ENCODE results near the gene GARIN5A. TPM values are rescaled to one million over a fixed set of nuclear protein-coding genes. Genes with fewer than 3 reads are reported as not detected.

GARIN5A gene
- total and polyA plus RNA-seq, 12 donors: 0.54 to 26.3 (median 2.0) TPM; not detected in 1

DNA sequence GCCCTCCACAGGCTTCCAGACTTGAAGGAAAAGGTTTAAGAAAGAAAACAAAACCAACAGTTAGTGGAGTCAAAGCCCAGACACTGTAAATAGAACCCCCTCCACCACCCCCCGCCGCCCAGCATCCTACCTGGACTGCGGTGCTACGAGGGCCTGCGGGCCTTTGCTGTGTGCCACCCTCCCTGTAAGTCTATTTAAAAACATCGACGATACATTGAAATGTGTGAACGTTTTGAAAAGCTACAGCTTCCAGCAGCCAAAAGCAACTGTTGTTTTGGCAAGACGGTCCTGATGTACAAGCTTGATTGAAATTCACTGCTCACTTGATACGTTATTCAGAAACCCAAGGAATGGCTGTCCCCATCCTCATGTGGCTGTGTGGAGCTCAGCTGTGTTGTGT is 6.3 kb upstream of the GARIN5A start:
- Histone ChIP-seq H3K27me3 (peaks cover 12% of the 10 kb centered on the region), H3K27ac (no peak overlapping the region), H3K4me1 (replicated peaks in 1 of 2) (peaks cover 0 to 1% of the 10 kb centered on the region in 2 donors), H3K4me3 (no peak overlapping the region), H3K9me3 (replicated peaks in 1 of 3) (no peaks in the 10 kb centered on the region), H3K36me3 (replicated peaks in 1 of 2) (peaks cover 0 to 50% of the 10 kb centered on the region in 2 donors)
- 87 to 90% (median 88%) methylated on average over 10 of the region's 10 CpGs for WGBS, 4 donors
- intact Hi-C loops (cut with DNase I): no loop called here
- no peak for TF ChIP-seq POLR2A (IDR thresholded peaks at IDR 0.05)
- TF ChIP-seq, protein P1, sequence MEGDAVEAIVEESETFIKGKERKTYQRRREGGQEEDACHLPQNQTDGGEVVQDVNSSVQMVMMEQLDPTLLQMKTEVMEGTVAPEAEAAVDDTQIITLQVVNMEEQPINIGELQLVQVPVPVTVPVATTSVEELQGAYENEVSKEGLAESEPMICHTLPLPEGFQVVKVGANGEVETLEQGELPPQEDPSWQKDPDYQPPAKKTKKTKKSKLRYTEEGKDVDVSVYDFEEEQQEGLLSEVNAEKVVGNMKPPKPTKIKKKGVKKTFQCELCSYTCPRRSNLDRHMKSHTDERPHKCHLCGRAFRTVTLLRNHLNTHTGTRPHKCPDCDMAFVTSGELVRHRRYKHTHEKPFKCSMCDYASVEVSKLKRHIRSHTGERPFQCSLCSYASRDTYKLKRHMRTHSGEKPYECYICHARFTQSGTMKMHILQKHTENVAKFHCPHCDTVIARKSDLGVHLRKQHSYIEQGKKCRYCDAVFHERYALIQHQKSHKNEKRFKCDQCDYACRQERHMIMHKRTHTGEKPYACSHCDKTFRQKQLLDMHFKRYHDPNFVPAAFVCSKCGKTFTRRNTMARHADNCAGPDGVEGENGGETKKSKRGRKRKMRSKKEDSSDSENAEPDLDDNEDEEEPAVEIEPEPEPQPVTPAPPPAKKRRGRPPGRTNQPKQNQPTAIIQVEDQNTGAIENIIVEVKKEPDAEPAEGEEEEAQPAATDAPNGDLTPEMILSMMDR (IDR thresholded peaks at IDR 0.05): no peak
- DNase-seq: no peak

DNA sequence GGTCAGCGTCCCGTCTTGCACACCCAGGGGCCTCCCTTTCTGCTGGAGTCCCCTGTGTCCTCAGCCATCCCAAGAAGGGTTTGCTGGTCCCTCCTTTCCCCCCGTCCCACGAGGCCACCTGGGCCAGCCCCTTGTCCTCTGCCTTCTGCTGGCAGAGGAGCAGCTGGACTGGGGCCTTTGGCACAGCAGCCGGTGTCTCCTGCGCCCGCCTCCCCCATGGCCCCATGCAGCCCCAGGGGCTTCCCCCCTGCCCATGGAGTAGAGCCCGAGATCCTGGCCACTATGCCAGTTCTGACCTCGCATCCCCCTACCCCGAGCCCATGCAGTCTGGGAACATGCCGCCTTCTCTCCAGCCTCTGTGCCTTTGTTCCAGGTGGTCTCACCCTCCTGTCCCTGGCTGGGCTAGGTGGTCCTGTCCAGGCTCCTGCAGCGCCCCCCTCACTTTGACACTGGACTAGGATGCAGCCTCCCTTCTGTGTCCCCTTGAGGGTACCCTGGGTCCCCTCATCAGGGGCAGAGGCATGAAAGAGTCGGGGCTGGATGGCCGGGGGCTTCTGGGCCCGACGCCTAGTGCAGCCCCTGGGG is 5.7 kb upstream of the GARIN5A start:
- intact Hi-C loops (cut with DNase I): no loop called here
- no peak overlapping the region for H3K4me3 ChIP-seq
- no peak for DNase-seq
- 85 to 96% (median 88%) methylated on average over 5 to 16 of the region's 16 CpGs for WGBS, 4 donors
- no peak for TF ChIP-seq POLR2A (IDR thresholded peaks at IDR 0.05)
- TF ChIP-seq, protein P1 (IDR thresholded peaks at IDR 0.05): no peak
- H3K9me3 ChIP-seq (replicated peaks in 1 of 3): no peaks in the 10 kb centered on the region
- H3K27ac ChIP-seq: no peak overlapping the region
- peaks cover 7% of the 10 kb centered on the region for H3K27me3 ChIP-seq
- H3K4me1 ChIP-seq (replicated peaks in 1 of 2): peaks cover 4 to 7% of the 10 kb centered on the region in 2 donors
- H3K36me3 ChIP-seq (replicated peaks in 1 of 2): peaks cover 0 to 50% of the 10 kb centered on the region in 2 donors

DNA sequence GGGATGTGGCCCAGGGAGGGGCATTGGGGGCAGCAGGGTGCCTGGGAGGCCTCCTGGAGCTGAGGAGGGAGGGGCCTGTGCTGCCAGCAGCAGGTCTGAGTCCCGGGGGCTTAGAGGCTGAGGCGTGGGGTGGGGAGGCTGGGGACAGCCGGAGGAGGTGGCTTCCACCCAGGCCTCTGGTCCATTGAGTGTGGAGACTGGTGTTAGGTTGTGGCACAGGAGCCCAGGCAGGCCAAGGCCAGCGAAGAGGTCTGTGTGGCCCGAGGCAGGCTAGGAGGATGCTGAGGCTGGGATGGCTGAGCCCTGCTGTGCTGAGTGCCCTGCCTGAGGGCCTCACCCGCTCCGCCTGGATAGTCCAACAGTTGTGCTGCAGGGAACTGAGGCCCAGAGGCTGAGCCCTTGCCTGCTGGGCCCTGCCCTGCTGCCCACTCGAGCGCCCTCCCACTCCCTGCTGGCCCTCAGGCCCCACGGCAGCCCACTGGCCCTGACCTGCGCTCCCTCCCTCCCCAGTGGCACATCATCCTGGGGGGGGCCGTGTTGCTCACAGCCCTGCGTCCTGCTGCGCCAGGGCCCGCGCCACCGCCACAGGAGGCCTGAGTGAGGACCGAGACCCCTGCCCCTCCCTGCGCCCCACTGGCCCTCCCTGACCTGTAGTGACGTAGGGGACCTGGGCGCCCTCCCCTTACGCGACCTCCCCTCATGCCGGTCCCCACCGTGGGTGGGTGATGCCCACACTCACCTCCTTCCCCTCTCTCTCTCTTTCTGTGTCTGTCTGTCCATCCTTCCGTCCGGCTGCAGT is 4.9 kb upstream of the GARIN5A start:
- TF ChIP-seq, protein P1 (IDR thresholded peaks at IDR 0.05): no peak
- TF ChIP-seq POLR2A (IDR thresholded peaks at IDR 0.05): no peak
- WGBS, 4 donors: 92 to 94% (median 93%) methylated on average over 11 to 27 of the region's 27 CpGs
- H3K36me3 ChIP-seq (replicated peaks in 1 of 2): peaks cover 0 to 50% of the 10 kb centered on the region in 2 donors

DNA sequence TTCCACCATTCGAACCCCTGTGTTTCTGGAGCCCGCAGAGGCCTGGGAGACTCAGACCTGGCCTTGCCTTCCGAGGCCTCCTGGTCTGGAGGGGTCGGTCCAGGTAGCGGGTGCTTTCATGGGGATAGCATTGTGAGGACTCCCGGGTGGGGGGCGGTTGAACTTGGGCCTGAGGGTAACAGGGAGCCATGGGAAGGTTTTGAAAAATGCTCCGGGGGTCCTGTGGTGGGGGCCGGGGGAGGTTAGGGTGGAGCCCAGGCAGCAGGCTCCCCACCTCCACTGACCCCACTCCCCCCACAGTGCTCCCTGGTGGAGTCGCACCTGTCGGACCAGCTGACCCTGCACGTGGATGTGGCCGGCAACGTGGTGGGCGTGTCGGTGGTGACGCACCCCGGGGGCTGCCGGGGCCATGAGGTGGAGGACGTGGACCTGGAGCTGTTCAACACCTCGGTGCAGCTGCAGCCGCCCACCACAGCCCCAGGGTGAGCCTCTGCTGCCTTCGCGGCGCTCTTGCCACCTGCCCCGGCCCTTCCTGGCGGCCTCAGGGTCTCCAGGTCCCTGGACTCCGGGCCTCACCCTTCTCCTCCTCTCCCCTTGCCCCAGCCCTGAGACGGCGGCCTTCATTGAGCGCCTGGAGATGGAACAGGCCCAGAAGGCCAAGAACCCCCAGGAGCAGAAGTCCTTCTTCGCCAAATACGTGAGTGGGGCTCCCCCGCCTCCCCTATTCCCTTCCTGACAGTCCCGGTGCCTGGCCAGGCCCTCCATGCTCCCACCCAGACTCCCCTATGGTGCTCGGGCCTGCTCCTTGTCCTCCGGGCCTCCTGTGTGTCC is 3.8 kb upstream of the GARIN5A start:
- peaks cover 0 to 50% of the 10 kb centered on the region in 2 donors for H3K36me3 ChIP-seq (replicated peaks in 1 of 2)
- no peak overlapping the region for H3K4me3 ChIP-seq
- TF ChIP-seq, protein P1 (IDR thresholded peaks at IDR 0.05): no peak
- no peak for TF ChIP-seq POLR2A (IDR thresholded peaks at IDR 0.05)
- intact Hi-C loops (cut with DNase I): no loop called here
- H3K27me3 ChIP-seq: no peaks in the 10 kb centered on the region
- WGBS, 4 donors: 87 to 90% (median 88%) methylated on average over 22 to 37 of the region's 37 CpGs
- no peaks in the 10 kb centered on the region for H3K9me3 ChIP-seq (replicated peaks in 1 of 3)
- no peak overlapping the region for H3K27ac ChIP-seq
- no peak for DNase-seq
- H3K4me1 ChIP-seq (replicated peaks in 1 of 2): peaks cover 9 to 12% of the 10 kb centered on the region in 2 donors

More for the DNA sequence above, 4.9 kb upstream of the GARIN5A start:
- Histone ChIP-seq H3K27me3 (no peaks in the 10 kb centered on the region), H3K27ac (no peak overlapping the region), H3K4me3 (no peak overlapping the region), H3K9me3 (replicated peaks in 1 of 3) (no peaks in the 10 kb centered on the region), H3K4me1 (replicated peaks in 1 of 2) (peaks cover 9 to 12% of the 10 kb centered on the region in 2 donors)
- no peak for DNase-seq
- intact Hi-C loops (cut with DNase I): no loop called here

Data from adrenal gland (tissue), 12 donors.